Stimulated activated CD4-positive, alpha-beta T cell treated with anti-CD3 and anti-CD28 coated beads, Interleukin-2, amount 100 ng/mL, for 48 hours (primary cell): Measurements from ENCODE around the gene MORN5.

Experiments used
- DNase-seq, 2 donors: peaks; one replicate each; pipeline ENCODE4 v3.0.0-alpha.2; 2020

The MORN5 gene

GRCh38 chr9:122144836-122145591, 14.7 kb upstream of the MORN5 start:
- no peak for DNase-seq

- no peak for DNase-seq
Measured at GRCh38 chr9:122145592-122145863, 14.2 kb upstream of the MORN5 start.

GRCh38 chr9:122151267-122151828, 8.4 kb upstream of the MORN5 start:
- DNase-seq = no peak

GRCh38 chr9:122155796-122156195, 3.9 kb upstream of the MORN5 start:
- no peak for DNase-seq

GRCh38 chr9:122158202-122158601, 1.5 kb upstream of the MORN5 start:
- peak; percentile 4 to 6 for DNase-seq

- no peak for DNase-seq
Measured at GRCh38 chr9:122159925-122160246, 178 bp downstream of the MORN5 start.

GRCh38 chr9:122162415-122162814, 2.7 kb downstream of the MORN5 start:
- no peak for DNase-seq

GRCh38 chr9:122164286-122164685, 4.6 kb downstream of the MORN5 start:
- DNase-seq = no peak

GRCh38 chr9:122168356-122168755, 8.6 kb downstream of the MORN5 start:
- DNase-seq = no peak

- no peak for DNase-seq
Measured at GRCh38 chr9:122172131-122172530, 12.4 kb downstream of the MORN5 start.

GRCh38 chr9:122173670-122174069, 14.0 kb downstream of the MORN5 start:
- DNase-seq = no peak

GRCh38 chr9:122176916-122177315, 17.2 kb downstream of the MORN5 start:
- DNase-seq = no peak

- DNase-seq = no peak
Measured at GRCh38 chr9:122179054-122179689, 19.5 kb downstream of the MORN5 start.

GRCh38 chr9:122179690-122180074, 20.0 kb downstream of the MORN5 start:
- DNase-seq = no peak

GRCh38 chr9:122180633-122181032, 20.9 kb downstream of the MORN5 start:
- no peak for DNase-seq

GRCh38 chr9:122183501-122183900, 23.8 kb downstream of the MORN5 start:
- no peak for DNase-seq

- no peak for DNase-seq
Measured at GRCh38 chr9:122184551-122184950, 24.8 kb downstream of the MORN5 start.

GRCh38 chr9:122186301-122186700, 26.6 kb downstream of the MORN5 start:
- no peak for DNase-seq

GRCh38 chr9:122186777-122187470, 27.2 kb downstream of the MORN5 start:
- no peak for DNase-seq

- DNase-seq = no peak
Measured at GRCh38 chr9:122188369-122188768, 28.7 kb downstream of the MORN5 start.

GRCh38 chr9:122190597-122191381, 31.1 kb downstream of the MORN5 start:
- DNase-seq = no peak

- DNase-seq = no peak
Measured at GRCh38 chr9:122191584-122191983, 31.9 kb downstream of the MORN5 start.

- no peak for DNase-seq
Measured at GRCh38 chr9:122192261-122192875, 32.7 kb downstream of the MORN5 start.
